WTC11 (cell line): ENCODE results near the gene CCNL1. TPM values are rescaled to one million over a fixed set of nuclear protein-coding genes. Genes with fewer than 3 reads are reported as not detected.

Experiments used
- ATAC-seq: fragments of 200-7000 bp; cut with Tn5 transposase; 2 replicates; pipeline ENCODE4 v1.10.0; 2021; ENCODE audit warnings: mild to moderate bottlenecking, moderate library complexity
- CTCF ChIA-PET: fragments of 300-600 bp; sonication (Branson Sonifier 250); formaldehyde crosslinking; loops from one replicate; lab custom pipeline; 2021; ENCODE audit warnings: antibody characterized with exemption; lab: Charles Lee
- POLR2A ChIA-PET: fragments of 350-600 bp; sonication (Branson Sonifier 250); formaldehyde crosslinking; loops from one replicate; lab custom pipeline; 2021; ENCODE audit warnings: antibody characterized with exemption; lab: Charles Lee
- DNase-seq: peaks from one replicate; pipeline ENCODE4 v3.0.0; 2021; ENCODE audit warnings: low spot score
- H3K27ac Mint-ChIP-seq: 2 replicates; pipeline ENCODE4 v1.8.0; 2021; ENCODE audit warnings: mixed read lengths
- H3K27me3 Mint-ChIP-seq: 2 replicates; pipeline ENCODE4 v1.8.0; 2021; ENCODE audit warnings: low read depth, mild to moderate bottlenecking, moderate library complexity, mixed read lengths
- H3K36me3 Mint-ChIP-seq: 2 replicates; pipeline ENCODE4 v1.8.0; 2021; ENCODE audit warnings: mixed read lengths
- H3K4me1 Mint-ChIP-seq: 2 replicates; pipeline ENCODE4 v1.8.0; 2022; ENCODE audit warnings: mixed read lengths
- H3K4me3 Mint-ChIP-seq: 2 replicates; pipeline ENCODE4 v1.8.0; 2021; ENCODE audit warnings: mild to moderate bottlenecking, moderate library complexity, mixed read lengths
- H3K9me3 Mint-ChIP-seq: 2 replicates; pipeline ENCODE4 v1.8.0; 2021; ENCODE audit warnings: mixed read lengths
- CDX4 ChIP-seq: fragments of 250-450 bp; sonication (Bioruptor Pico); IDR thresholded peaks from 2 replicates; pipeline ENCODE4 v1.9.0; 2021; ENCODE audit warnings: moderate library complexity, mild to moderate bottlenecking, inconsistent platforms, borderline replicate concordance
- E2F5 ChIP-seq: sonication (generic); formaldehyde crosslinking; IDR thresholded peaks from 2 replicates; pipeline ENCODE4 v1.8.1; 2022; ENCODE audit warnings: mild to moderate bottlenecking, moderate library complexity, missing genetic modification reagents
- FOXP4 ChIP-seq: sonication (generic); formaldehyde crosslinking; IDR thresholded peaks from 2 replicates; pipeline ENCODE4 v1.8.0; 2022; ENCODE audit warnings: mild to moderate bottlenecking, missing genetic modification reagents
- GTF2I ChIP-seq: fragments of 250-450 bp; sonication (Bioruptor Pico); conservative IDR thresholded peaks from 2 replicates; pipeline ENCODE4 v1.4.0; 2021; ENCODE audit warnings: mild to moderate bottlenecking
- IRF1 ChIP-seq: sonication (generic); formaldehyde crosslinking; IDR thresholded peaks from 2 replicates; pipeline ENCODE4 v1.8.0; 2023; ENCODE audit warnings: missing genetic modification reagents
- IRF2 ChIP-seq: sonication (generic); formaldehyde crosslinking; IDR thresholded peaks from 2 replicates; pipeline ENCODE4 v1.8.0; 2022; ENCODE audit warnings: low read depth, missing genetic modification reagents, borderline replicate concordance
- MYBL2 ChIP-seq: sonication (generic); formaldehyde crosslinking; IDR thresholded peaks from 2 replicates; pipeline ENCODE4 v1.8.1; 2023; ENCODE audit warnings: mild to moderate bottlenecking, moderate library complexity, missing genetic modification reagents
- NFATC4 ChIP-seq: fragments of 250-450 bp; sonication (Bioruptor Pico); IDR thresholded peaks from 2 replicates; pipeline ENCODE4 v1.9.0; 2021; ENCODE audit warnings: mild to moderate bottlenecking
- PRDM15 ChIP-seq: sonication (generic); formaldehyde crosslinking; IDR thresholded peaks from 2 replicates; pipeline ENCODE4 v1.8.0; 2022; ENCODE audit warnings: missing genetic modification reagents
- USF1 ChIP-seq: sonication (generic); formaldehyde crosslinking; IDR thresholded peaks from 2 replicates; pipeline ENCODE4 v1.8.0; 2022; ENCODE audit warnings: mild to moderate bottlenecking, missing genetic modification reagents
- USF2 ChIP-seq: sonication (generic); formaldehyde crosslinking; IDR thresholded peaks from 2 replicates; pipeline ENCODE4 v1.8.1; 2023; ENCODE audit warnings: mild to moderate bottlenecking, missing genetic modification reagents, moderate library complexity
- ZBTB43 ChIP-seq: sonication (generic); formaldehyde crosslinking; IDR thresholded peaks from 2 replicates; pipeline ENCODE4 v1.8.1; 2023; ENCODE audit warnings: mild to moderate bottlenecking, missing genetic modification reagents
- ZMAT4 ChIP-seq: fragments of 250-450 bp; sonication (Bioruptor Pico); IDR thresholded peaks from 2 replicates; pipeline ENCODE4 v1.9.0; 2021; ENCODE audit warnings: mild to moderate bottlenecking
- ZNF121 ChIP-seq: sonication (generic); formaldehyde crosslinking; IDR thresholded peaks from 2 replicates; pipeline ENCODE4 v1.8.0; 2023; ENCODE audit warnings: missing genetic modification reagents
- ZNF219 ChIP-seq: sonication (generic); formaldehyde crosslinking; IDR thresholded peaks from 2 replicates; pipeline ENCODE4 v1.8.0; 2023; ENCODE audit warnings: missing genetic modification reagents, mild to moderate bottlenecking, borderline replicate concordance
- ZNF396 ChIP-seq: fragments of 250-450 bp; sonication (Bioruptor Pico); IDR thresholded peaks from 2 replicates; pipeline ENCODE4 v1.8.0; 2021; ENCODE audit warnings: mild to moderate bottlenecking, moderate library complexity, borderline replicate concordance
- ZSCAN18 ChIP-seq: fragments of 250-450 bp; sonication (Bioruptor Pico); IDR thresholded peaks from 2 replicates; pipeline ENCODE4 v2.1.2; 2022; ENCODE audit warnings: mild to moderate bottlenecking, moderate library complexity
- total RNA-seq: library from RNA; stranded (reverse); gene quantifications from 3 replicates; pipeline ENCODE4 v1.2.3, GENCODE V29; 2021

The CCNL1 gene
- total RNA-seq, 1 experiment from 2014 or later, result 79.6 TPM

- Mint-ChIP-seq H3K4me3 (no peak overlapping the region), H3K27me3 (no peaks in the 10 kb centered on the region; the same call in 1 of the 2 replicates), H3K36me3 (peaks cover 4% of the 10 kb centered on the region; the same call in 1 of the 2 replicates), H3K4me1 (peaks cover 9% of the 10 kb centered on the region; the same call in 1 of the 2 replicates), H3K9me3 (peaks cover 5% of the 10 kb centered on the region), H3K27ac (no peak overlapping the region)
- ChIA-PET CTCF (interaction anchor here (0.7 to 2.7 kb wide), 4 partner anchors 9 to 461 kb away, joined by 3 to 14 read pairs (median 10); partner anchors contain the start of gene TIPARP), POLR2A (interaction anchor here (0.7 kb wide), 1 partner anchor 47 kb away, joined by 3 read pairs; no protein-coding TSS in a partner anchor)
- no peak for DNase-seq
- no peak for ATAC-seq
- TF ChIP-seq GTF2I (CRISPR knock-in tag), result no peak
- no peak for TF ChIP-seq IRF1 (CRISPR knock-in tag)
- TF ChIP-seq ZMAT4, result no peak
- no peak for TF ChIP-seq ZNF396 (CRISPR knock-in tag)
- TF ChIP-seq PRDM15 (CRISPR knock-in tag), result no peak
- no peak for TF ChIP-seq ZBTB43 (CRISPR knock-in tag)
- TF ChIP-seq USF1 (CRISPR knock-in tag), result no peak
- no peak for TF ChIP-seq FOXP4 (CRISPR knock-in tag)
- TF ChIP-seq IRF2, result no peak
- TF ChIP-seq ZSCAN18 (CRISPR knock-in tag), result no peak
- TF ChIP-seq NFATC4 (CRISPR knock-in tag), result no peak
- TF ChIP-seq ZNF121 (CRISPR knock-in tag), result no peak
- no peak for TF ChIP-seq CDX4 (CRISPR knock-in tag)
- TF ChIP-seq USF2 (CRISPR knock-in tag), result no peak
- no peak for TF ChIP-seq ZNF219 (CRISPR knock-in tag)
- TF ChIP-seq E2F5, result no peak
- TF ChIP-seq MYBL2 (CRISPR knock-in tag), result no peak
- TF ChIP-seq, all 79 proteins: peak for 0
Observed at GRCh38 chr3:157135671-157136396, 24.1 kb downstream of the CCNL1 start.
